GM13977 (cell line): ENCODE measurements around the gene DAB2.
"Not testable (repeated sequence)": the region's sequence is repeated elsewhere in the genome, so short reads cannot be mapped to it uniquely, and the experiment has no call there.

Experiments used
- DNase-seq: peaks from one replicate; pipeline ENCODE4 v3.0.0; 2012; ENCODE audit warnings: low spot score
- CTCF ChIP-seq: IDR thresholded peaks from 2 replicates; pipeline ENCODE4 v1.5.1; 2012; ENCODE audit warnings: mild to moderate bottlenecking, control low read depth; ENCODE audit not compliant: insufficient read depth; ENCODE audit errors: extremely low read depth, missing control alignments
- in situ Hi-C: fragments of 300-500 bp; cut with MboI; formaldehyde crosslinking; loops from one replicate; pipeline ENCODE4 v1.12.0; 2022; ENCODE audit warnings: low sequenced_read_pairs, low pct_unique_long_range_greater_than_20kb, mixed read lengths, inconsistent platforms; ENCODE audit not compliant: unreplicated experiment

DAB2 gene

GRCh38 chr5:39352951-39353350, 71.8 kb downstream of the DAB2 start:
- TF ChIP-seq CTCF = no peak
- DNase-seq = no peak
- in situ Hi-C loops = no loop called here

DNA sequence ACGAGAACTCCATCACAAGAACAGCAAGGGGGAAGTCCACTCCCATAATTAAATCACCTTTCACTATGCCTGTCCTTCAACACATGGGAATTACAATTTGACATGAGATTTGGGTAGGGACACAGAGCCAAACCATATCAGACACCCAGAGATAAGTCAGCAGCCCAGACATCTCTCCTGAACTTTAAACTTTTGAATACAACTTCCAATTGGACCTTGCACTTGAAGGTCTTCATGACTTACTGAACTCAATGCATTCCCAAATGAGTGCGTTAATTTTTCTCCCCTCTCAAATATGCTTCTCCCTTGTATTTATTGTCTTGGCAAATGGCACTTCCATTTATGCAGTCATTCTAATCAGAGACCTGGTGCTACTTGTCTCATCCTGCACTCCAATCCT, 72.6 kb downstream of the DAB2 start:
- no peak for DNase-seq
- no peak for TF ChIP-seq CTCF
- in situ Hi-C loops = no loop called here

DNA sequence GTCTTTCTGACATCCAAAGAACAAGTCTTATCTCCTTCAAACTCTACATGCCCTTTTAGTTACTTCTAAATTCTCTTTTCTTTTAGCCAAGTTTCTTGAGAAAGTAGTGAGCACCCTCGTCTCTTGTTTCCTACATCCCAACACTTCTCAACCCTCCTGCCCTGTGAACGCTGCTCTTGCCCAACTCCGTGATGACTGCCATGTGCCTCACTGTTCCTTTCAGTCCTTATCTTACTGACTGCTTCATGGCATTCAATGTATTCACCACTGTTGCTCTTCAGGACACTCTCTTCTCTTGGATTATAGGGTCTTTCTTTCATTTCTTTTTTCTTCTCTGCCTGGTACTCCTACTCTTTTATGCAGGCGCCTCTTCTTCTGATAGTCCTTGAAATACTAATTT, 75.3 kb downstream of the DAB2 start:
- in situ Hi-C loops = no loop called here
- no peak for TF ChIP-seq CTCF
- DNase-seq = no peak

DNA sequence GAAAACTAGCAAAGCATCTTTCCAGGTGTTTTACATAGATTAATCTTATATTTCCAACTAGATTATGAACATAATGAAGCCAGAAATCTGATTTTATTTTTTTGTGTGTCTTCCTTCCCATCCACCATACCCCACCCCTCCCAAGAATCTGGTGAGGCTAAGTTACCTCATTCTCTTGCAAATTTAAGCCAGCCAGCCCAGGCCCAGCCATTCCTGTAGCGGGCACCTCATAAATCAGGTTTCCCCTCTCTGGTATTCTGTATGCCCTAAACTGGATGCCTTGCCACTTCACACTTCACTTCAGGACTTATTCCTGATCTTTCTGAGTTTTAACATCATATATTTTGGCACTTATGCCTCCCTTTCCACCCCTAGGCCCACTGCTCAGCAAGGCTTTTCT, 82.3 kb downstream of the DAB2 start:
- in situ Hi-C loops = no loop called here
- no peak for DNase-seq
- no peak for TF ChIP-seq CTCF

- no peak for DNase-seq
- TF ChIP-seq CTCF = no peak
- in situ Hi-C loops = no loop called here
Measured at GRCh38 chr5:39341896-39342295, 82.9 kb downstream of the DAB2 start.

DNA sequence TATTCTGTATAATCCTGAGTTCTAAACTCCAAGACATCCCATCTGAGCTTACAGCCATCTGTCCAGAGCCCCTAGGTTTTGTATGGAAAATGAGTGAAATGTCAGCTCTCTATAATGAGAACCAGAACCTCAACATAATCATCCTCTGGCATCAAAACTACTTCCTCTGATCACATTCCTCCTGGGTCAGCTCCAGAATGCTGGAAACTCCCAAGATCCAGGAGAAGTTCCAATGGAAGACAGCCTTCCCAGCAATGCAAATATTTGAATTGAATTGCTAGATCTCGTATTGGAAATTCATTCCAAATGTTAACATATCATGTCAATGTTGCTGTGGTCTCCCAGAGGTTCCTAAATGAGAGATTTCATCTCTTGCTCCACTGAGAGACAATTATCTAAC, 84.3 kb downstream of the DAB2 start:
- no peak for DNase-seq
- no peak for TF ChIP-seq CTCF
- in situ Hi-C loops = no loop called here

DNA sequence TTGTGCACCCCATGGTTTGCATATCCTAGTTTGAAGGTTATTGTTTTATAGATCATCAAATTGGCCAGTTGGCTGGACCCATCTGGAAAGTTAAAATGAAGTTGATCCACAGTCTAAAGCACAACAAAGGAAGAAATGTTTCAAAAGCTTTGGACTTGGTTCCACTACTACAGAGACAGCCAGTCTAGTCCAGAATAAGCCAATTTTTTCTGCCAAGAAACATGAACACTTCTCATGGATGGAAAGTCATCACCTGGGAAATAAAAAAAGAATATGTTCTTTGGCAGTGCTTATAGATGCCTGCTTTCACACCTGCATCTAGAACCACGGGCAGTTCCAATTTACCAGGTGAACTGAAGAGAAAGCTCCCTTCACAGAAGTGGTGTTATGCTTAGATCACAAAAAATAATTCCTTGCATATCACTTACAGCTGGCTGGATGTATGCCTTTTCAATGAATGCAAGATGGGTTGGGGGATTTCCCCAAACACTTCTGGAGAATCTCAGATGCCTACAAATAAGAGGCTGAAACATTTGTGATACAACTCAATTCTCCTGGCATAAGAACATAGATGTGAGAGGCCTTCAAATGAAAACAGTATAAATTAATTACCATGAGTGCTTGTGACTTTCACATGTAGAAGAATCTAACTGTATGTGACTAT, 87.4 kb downstream of the DAB2 start:
- TF ChIP-seq CTCF = no peak
- in situ Hi-C loops = no loop called here
- no peak for DNase-seq

DNA sequence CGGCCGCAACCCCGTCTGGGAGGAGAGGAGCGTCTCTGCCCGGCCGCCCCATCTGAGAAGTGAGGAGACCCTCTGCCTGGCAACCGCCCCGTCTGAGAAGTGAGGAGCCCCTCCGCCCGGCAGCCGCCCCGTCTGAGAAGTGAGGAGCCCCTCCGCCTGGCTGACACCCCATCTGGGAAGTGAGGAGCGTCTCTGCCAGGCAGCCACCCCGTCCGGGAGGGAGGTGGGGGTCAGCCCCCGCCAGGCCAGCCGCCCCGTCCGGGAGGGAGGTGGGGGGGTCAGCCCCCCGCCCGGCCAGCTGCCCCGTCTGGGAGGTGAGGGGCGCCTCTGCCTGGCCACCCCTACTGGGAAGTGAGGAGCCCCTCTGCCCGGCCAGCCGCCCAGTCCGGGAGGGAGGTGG, 90.5 kb downstream of the DAB2 start:
- in situ Hi-C loops, DNase-seq: not testable (repeated sequence)
